CD4-positive, alpha-beta T cell treated with Interleukin-10 for 1 hour (primary cell): ENCODE measurements around the gene CCDC149.

Experiments used
- DNase-seq: peaks from one replicate; pipeline ENCODE4 v3.0.0-alpha.2; 2020

CCDC149 gene

DNA sequence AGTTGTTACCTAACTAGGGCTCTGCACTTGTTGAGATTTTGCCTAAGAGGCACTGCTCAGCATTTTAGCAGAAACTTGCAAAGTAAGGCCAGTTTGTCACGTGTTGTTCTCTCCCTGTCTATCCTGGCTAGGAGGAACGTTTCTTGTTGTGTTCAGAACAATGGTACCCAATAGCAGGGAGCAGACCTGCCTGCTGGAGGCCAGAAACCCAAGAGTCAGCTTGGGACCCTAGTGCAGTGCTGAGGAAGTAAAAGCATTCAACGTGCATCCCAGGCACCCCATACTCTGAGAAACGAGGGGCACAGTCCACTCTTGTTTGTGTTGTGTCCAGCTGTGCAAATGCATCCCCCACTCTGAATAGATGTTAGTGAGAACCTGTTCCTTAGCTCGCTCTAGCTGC, 75.1 kb downstream of the CCDC149 start:
- no peak for DNase-seq

DNA sequence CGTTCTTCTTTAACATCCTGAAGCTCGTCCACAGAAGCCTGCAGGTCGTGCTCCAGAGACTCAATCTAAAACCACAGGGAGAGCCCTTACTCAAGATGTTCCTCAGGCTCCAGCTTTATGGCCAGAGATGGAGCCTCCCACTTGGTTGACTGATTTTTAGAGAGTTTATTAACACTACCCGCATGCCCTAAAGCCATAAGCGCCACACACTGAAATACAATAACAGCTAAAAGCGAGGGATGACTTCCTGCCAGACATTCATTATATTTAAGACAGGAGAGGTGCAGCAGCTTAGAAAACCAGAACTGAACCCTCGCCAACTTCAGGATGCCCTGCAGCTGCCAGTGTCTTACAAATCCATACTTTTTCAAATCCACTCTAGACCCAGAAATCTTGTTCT, 75.5 kb downstream of the CCDC149 start:
- DNase-seq: no peak

DNA sequence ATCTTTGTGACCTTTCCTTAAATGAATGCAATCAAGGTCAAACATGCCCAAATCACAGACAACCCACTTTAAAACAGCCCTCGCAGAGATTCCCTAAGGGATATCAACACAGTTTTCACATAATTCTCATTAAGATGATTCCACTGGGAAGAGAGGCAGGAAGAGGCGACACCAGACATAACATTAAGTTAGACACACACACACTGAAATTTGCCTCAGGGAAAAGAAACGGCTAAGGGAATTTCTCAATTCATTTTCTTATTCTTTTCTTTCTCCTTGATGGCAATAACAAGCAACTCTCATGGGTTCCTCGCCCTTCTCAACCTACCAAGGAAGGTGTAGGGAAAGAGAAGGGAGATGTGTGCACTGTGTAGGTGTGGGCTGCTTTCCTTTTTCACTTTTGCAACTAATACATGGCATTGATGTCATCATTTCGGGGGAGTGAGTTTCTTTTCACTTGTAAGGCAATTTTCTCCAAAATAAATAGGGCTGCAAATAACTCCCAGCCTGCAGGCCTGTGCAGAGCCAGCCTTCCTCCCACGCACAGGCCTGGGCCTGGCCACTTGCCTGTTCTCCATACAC, 76.1 kb downstream of the CCDC149 start:
- no peak for DNase-seq

DNA sequence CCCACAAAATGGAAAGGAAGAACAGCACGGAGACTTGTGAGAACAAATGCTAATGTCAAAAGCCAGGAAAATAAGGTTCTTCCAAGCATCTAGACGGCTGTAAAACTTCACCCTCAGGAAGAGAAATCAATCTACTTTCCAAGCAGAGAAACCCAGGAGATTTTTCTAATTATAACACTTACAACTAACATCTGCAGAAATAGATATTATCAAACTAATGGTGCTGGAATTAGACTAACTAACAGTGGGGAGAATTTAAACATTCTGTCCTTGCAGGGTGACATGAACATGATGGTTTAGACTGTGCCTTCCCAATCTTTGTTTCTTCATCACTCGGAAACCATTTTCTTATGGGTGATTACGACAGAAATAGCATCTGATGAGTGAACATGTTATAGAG, 77.1 kb downstream of the CCDC149 start:
- DNase-seq: no peak

DNA sequence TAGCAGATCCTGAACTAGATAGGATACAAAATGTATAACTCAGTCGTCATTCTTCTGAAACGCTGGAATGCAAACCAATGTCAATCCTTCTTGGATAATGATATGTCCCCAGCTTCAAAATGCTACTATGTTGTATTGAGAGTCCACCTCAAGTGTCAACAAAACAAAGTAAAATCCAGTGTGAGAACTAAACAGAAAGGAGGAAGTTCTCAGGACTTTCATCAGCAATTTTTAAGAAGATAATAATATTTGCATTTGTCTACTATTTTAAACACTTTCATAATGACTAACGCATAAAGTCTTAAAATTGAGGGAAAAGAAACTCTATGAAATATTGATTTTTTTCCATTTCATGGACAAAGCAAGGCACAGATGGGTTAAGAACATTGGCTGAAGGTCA, 81.2 kb downstream of the CCDC149 start:
- no peak for DNase-seq

DNA sequence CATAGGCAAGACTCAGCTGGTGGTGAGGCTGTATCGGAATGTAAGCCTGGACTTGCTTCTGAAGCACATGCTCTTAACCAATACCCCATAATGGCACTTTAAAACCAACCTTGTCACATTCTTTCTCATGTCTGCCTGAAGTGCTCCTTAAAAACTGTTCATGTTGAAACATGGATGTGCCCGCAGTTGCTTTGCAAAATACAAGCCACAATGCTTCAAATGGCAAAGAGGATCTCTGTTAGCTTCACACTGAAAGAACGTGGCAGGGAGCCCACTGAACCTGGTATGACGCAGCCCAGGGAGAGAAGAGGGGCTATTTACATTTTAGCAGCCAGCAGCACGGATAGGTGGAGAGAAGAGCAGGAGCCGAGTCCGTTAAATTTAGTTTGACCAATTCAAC, 88.1 kb downstream of the CCDC149 start:
- DNase-seq: no peak

DNA sequence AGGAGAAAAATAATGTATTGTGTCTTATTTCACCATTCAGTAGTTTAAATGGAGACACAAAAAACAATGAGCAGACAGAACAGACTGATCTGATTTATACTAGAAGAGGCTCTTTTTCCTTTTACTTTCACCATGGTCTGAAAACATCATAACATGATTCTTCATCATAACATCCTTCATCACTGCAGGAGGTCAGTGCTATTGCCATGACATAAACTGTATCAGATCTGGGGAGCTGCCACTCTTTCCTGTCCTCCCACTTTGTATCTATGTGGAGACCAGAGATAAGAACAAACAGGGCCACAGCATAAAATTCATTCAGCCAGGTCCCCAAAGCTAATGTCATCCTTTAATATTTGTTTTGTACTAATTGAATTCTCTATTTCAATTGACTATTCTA, 92.3 kb downstream of the CCDC149 start:
- DNase-seq: no peak

DNA sequence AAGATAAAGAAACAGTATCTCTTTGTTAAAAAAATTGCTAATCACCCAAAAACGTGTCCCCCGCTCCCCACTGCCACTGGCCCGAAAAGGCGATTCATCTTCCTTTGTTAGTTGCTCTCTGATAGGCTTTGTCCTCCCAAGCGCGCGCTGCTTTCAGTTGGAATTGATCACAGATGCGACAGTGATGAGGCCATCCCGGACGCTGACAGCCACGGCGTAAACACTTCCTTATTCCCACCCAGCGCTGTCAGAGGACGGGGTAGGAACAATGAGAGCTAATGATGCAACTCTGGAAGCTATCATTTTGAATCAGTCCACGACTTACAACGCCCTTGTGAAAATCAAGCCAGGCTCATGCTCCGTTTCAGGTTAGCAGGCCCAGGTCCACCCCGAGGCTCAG, 96.0 kb downstream of the CCDC149 start:
- DNase-seq: no peak

DNA sequence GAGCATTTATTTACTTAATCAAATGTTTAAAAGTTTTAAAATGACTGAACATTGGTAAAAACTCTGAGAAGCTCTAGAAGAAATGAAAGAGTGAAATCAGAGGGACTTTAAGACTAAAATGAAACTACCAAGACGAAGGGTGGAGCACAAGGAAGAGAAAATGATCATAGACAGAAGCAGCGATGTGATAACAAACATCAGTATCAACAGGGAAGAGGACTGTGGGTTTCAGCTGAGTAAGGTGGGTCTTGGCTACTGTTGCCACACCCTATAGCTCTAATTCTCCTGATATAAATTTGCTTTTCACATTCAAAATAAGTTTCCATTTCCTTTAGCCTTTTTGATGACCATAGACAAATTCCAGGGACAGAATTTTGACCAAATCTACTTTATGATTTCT, 99.1 kb downstream of the CCDC149 start:
- no peak for DNase-seq

DNA sequence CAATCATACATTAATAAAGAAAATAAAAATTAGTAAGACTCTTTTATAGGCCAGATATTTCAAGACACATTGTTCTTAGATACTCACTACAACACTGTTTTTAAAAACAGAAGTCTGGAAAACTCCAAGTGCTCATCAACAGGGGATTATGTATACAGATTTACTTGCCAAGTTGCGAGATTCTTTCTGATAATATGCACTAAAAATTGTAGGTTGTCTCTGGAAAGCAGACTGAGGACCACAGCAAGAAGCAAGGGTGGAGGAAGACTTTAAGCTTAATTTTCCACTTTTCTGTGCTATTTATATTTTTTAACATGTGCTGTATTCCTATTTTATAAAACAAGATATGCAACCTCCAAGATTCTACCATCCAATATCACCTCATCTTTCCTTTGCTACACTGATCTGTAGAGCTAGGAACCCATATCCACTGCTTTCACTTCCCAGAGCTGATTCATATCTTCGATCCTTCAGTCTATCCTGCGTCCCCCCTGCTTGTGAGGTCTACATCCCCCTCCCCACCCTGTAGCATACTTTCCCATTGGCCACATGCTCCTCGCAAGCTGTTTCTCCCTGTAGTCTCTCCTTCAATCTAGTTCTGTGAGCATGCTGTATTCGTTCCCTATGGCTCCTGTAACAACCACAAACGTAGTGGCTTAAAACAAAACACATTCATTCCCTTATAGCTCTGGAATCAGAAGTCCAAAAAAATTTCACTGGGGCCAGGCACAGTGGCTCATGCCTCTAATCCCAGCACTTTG, 101.8 kb downstream of the CCDC149 start:
- DNase-seq: no peak

DNA sequence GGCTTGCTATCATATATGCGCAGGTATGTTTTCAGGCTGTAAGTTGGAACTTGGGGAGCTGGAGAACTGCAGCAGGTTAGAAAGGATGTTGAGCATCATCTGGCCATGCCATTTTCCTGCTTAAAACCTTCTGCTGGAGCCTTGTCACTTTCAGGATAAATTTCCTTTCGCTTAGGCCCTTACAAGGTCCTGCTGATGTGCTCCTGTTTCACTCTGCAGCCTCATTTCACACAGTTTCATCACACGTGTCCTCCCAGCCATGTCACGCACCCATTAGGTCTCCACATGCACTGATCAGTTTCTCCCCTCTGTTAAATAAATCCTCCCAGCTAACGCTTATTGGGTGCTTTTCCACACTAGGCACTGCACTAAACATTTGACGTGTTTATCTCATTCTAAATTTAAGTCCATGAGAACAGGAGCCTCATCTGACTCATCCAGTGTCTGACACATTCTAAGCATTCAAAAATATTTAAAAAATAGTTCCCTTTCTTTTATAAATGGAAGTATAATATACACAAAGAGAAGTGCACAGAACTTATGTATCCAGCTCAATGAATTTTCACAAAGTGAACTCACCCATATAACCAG, 102.9 kb downstream of the CCDC149 start:
- no peak for DNase-seq

DNA sequence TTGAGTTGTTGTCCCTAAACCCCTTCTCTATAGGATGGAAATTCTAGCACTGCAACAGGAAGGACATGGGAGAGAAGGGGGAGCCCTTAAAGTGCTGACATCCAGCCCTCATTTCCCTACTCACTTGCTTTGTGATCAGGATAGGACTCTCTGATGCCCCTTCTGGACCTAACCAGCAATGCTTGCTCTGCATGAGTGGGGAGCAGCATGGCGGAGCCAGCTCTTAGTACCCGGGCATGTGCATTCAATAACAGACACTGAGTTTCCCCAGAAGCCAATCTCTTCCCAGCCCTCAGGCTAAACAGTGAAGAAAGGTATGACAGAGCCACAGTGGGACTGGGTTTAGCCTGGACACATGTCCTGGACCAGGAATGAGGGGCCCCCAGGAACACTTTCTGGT, 103.5 kb downstream of the CCDC149 start:
- no peak for DNase-seq

DNA sequence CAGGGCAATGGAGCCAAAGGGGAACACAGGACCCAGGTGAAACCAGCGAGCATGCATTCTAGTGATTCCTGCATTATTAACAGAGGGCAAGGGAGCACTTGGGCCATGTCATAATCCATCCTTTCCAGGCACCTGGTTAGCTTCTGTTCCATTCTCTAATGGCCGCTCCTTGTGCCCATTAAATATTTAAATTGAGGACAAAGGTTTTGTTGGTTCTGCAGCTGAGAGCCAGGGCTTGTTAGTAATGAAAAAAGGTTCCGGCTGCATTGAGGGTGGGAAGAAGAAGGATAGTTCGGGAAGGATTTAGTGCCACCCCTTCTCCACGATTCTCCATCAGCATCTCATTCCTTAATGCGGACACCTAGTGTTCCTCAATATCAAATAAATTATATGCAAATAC, 103.9 kb downstream of the CCDC149 start:
- DNase-seq: no peak

DNA sequence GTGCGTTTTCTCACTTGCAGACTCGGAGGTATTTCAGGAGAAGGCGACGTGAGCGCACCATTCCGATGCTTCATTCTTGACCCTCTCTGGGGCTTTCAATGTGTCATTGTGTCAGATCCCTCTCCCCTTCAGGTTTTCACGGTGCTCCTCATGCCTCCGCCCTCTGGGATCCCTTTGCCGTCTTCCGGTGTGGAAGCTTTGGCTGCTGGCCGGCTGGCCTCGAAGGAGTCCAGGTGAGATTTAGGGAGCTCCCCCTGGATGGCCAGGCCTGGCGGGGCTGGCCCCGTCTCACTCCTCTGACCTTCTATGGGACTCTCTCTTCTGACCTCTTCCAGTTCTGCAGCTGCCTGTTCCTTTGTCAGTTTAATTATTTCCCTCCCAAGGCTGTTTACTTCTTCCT, 104.6 kb downstream of the CCDC149 start:
- DNase-seq: no peak

DNA sequence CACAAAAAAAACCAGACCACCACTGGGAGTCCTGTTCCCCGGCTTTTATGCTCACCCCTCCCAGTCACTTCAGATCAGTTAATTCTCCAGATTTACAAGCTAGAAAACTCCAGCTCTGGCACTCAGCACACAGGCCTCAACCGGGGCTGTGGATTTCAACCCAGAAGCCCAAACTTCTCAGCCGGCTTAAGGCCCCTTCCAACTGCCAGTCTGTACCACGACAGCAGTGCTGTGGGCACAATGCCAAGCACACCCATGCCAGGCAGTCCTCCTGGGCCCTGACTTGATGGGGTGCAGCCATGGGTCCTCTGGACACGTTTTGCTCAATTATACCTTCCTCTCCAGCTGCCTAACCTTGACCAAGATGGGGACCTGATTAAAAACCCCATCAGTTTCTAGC, 105.2 kb downstream of the CCDC149 start:
- no peak for DNase-seq

DNA sequence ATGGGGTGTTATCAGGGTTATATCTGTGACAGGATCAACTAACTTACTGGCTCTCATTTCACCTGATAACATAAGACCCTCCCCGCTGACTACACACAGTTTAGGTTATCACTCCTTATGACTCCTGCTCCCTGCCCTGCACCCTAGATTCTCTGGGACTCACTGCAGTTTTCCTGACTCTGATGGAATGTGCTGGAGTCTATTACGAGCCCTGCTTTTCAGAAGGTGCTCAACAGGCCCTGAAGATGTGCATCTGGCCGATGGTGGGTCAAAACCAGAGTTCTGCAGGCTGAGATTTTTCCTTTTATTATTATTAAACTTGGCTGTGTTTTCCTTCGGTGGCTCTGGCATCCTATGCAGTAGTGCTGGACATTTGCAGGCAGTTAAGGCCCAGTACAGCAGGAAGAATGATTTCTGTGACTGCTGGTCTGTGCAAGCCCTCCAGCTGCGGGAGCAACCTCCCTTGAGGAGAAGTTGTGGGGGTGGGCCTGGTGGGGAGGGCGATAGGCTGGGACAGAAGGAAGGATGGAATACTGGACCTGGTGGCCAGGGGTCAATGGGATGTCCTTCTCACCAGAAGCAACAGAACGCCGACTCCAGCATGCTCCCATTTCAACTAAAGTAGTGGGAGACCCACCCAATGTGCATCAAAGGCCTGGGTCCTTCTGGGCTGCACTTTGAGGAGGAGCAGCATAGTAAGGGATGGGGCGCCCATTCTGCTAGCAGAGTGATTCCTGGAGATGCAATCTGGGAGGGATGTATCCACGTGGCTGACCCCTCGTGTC, 106.4 kb downstream of the CCDC149 start:
- DNase-seq: no peak

DNA sequence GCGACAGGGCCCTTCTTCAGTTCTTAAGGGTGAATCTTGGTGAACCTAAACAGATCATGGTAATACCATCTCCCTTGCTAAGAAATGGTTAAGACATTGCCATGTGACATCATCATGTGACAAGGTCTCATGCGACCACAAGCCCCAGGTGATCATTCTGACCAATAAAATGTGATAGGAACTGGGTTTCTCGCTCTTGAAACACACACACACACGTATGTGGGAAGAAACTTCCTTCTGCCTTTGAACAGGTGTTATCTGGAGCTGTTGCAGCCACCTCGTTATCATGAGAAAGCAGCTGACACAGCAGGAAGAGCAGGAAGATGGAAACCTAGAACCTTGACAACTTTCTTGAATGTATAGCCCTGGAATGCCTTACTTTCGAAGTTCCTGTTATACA, 107.3 kb downstream of the CCDC149 start:
- DNase-seq: no peak

DNA sequence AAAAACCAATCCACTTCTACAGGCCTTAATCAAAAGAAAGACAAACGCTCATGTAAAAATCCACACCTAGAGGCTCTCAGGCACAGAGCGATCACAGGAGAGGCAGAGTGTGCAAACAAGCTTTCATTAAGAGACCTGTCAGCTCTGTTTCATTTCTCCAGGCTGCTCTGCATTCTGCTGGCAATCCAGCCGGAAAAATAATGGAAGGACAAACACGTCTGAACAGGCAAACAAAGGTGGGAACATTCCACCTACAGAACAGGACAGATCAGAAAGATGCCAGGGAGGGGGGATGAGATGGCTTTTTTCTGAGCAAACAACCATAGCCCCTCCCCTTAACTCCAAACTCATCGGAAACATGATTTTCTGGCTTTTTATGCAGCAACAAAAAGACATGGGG, 107.8 kb downstream of the CCDC149 start:
- DNase-seq: no peak

DNA sequence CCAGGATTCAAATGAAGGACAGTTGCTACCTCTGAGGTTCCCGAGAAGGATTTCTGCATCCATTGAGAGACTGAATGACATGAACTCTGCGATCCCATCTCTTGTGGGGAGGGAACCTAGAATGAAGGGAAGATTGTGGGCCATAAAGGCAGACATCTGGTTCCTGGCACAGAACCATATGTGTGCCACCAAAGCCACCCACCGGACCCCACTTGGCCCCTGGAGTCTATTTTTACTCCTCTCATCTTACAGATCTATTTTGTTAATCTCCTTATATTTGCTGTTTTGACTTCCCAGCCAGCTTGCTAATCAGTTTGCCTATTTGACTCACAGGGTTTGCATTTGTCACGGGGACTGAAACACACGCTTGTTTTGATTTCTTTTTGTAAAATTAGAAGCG, 110.2 kb downstream of the CCDC149 start:
- no peak for DNase-seq

DNA sequence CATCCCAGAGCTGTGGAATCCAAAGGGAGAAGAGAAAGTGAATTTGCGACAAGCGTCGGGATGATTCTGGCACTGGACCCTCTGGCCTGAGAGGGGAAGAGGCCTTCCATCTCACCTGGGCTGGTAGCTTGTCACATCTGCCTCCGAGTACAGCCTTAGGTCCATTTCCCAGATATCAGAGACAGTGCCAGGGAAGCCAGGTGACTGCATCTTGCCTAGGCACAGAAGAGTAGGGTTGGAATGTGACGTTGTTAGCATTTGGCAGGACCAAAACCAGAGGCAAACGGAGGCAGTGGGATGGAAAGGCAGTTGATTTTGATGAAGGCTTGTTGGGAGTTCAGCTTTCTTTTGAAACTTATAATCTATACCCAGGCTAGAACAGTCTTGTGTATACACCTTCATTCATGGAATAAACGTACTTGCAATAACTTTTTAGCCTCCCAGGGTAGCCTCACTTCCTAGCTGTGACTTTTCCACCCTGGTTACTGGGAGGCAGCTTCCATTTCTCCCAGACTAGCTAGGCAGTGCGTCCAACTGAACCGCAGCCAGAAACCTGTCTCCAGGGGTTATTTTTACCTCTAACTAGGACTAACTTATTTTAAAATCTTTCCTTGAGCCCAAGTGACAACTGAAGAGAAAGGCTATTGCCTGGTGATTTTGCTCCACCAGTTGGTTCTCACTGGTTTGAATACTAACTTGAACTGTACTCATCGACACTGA, 111.5 kb downstream of the CCDC149 start:
- no peak for DNase-seq

DNA sequence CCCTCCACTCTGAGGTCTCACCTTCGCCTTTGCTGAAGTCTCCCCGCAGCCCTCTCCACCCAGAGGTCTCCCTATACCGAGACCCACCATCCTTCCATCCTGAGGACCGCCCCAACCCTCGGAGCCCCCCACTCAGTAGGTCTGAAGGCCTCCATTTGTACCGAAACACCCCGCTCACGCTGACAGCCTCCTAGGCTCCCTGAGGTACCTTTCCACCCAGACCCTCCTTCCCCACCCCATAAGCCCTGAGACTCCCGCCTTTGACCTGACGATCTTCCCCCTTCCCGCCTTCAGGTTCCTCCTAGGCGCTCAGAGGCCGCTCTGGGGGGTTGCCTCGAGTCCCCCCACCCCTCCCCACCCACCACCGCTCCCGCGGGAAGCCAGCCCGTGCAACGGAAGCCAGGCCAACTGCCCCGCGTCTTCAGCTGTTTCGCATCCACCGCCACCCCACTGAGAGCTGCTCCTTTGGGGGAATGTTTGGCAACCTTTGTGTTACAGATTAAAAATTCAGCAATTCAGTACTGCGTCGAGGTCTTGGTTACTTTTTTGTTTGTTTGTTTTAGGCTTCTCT, 112.4 kb downstream of the CCDC149 start:
- no peak for DNase-seq

DNA sequence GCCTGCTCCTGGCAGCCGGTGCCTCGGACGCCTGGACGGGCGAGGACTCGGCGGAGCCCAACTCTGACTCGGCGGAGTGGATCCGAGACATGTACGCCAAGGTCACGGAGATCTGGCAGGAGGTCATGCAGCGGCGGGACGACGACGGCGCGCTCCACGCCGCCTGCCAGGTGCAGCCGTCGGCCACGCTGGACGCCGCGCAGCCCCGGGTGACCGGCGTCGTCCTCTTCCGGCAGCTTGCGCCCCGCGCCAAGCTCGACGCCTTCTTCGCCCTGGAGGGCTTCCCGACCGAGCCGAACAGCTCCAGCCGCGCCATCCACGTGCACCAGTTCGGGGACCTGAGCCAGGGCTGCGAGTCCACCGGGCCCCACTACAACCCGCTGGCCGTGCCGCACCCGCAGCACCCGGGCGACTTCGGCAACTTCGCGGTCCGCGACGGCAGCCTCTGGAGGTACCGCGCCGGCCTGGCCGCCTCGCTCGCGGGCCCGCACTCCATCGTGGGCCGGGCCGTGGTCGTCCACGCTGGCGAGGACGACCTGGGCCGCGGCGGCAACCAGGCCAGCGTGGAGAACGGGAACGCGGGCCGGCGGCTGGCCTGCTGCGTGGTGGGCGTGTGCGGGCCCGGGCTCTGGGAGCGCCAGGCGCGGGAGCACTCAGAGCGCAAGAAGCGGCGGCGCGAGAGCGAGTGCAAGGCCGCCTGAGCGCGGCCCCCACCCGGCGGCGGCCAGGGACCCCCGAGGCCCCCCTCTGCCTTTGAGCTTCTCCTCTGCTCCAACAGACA, 113.1 kb downstream of the CCDC149 start:
- no peak for DNase-seq
